Coronary artery (tissue), 2 donors: ENCODE data around the gene RIMBP3C.

ENCODE experiments used
- DNase-seq: peaks from one replicate; pipeline ENCODE4 v3.0.0-alpha.2; 2017; ENCODE audit warnings: low spot score
- H3K27ac ChIP-seq, 2 donors: fragments of 200-600 bp; sonication (generic); one replicate each; pipeline ENCODE4 v1.5.1; 2016 to 2019
- H3K4me3 ChIP-seq: fragments of 200-600 bp; sonication (generic); 2 replicates; pipeline ENCODE4 v1.5.1; 2016; ENCODE audit warnings: mild to moderate bottlenecking, moderate library complexity
- TF ChIP-seq, protein P1 (sequence below): fragments of 200-600 bp; sonication (generic); IDR thresholded peaks from one replicate; pipeline ENCODE4 v1.5.1; 2019; ENCODE audit warnings: antibody characterized with exemption

The RIMBP3C gene

GRCh38 chr22:21592422-21592821 lies 41.2 kb upstream of the RIMBP3C start:
- no peak for DNase-seq
- H3K4me3 ChIP-seq, result no peak overlapping the region
- H3K27ac ChIP-seq, result no peak overlapping the region
- TF ChIP-seq, protein P1, sequence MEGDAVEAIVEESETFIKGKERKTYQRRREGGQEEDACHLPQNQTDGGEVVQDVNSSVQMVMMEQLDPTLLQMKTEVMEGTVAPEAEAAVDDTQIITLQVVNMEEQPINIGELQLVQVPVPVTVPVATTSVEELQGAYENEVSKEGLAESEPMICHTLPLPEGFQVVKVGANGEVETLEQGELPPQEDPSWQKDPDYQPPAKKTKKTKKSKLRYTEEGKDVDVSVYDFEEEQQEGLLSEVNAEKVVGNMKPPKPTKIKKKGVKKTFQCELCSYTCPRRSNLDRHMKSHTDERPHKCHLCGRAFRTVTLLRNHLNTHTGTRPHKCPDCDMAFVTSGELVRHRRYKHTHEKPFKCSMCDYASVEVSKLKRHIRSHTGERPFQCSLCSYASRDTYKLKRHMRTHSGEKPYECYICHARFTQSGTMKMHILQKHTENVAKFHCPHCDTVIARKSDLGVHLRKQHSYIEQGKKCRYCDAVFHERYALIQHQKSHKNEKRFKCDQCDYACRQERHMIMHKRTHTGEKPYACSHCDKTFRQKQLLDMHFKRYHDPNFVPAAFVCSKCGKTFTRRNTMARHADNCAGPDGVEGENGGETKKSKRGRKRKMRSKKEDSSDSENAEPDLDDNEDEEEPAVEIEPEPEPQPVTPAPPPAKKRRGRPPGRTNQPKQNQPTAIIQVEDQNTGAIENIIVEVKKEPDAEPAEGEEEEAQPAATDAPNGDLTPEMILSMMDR, result no peak

DNA sequence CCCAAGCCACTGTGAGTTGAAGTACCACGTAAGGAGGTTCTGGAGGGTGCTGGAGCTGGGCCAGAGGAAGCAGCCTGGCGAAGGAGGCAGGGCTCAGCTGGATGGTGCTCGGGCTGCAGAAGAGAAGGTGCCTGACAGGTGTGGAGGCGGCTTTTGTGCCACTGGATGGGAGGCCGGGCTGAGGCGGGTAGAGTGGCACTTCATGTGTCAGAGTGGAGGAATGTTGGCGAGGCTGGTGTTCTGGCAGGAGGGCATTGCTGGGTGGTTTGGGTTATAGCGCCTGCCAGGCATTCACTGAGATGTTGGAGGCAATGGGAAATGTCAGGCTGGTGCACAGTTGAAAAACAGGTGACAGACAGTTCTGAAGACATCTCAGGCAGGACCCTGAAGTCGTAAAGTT lies 40.4 kb upstream of the RIMBP3C start:
- TF ChIP-seq, protein P1, result no peak
- peak overlapping the region in 1 of 2 donors; percentile 25 for H3K27ac ChIP-seq
- no peak overlapping the region for H3K4me3 ChIP-seq
- no peak for DNase-seq

- H3K27ac ChIP-seq, result peak overlapping the region in 1 of 2 donors; percentile 25
- DNase-seq, result no peak
- H3K4me3 ChIP-seq, result no peak overlapping the region
- TF ChIP-seq, protein P1, result no peak
Observed at GRCh38 chr22:21590809-21591641, 39.8 kb upstream of the RIMBP3C start.

- Histone ChIP-seq H3K27ac (no peak overlapping the region), H3K4me3 (no peak overlapping the region)
- DNase-seq, result no peak
- TF ChIP-seq, protein P1, result no peak
Observed at GRCh38 chr22:21589396-21589795, 38.1 kb upstream of the RIMBP3C start.

- TF ChIP-seq, protein P1, result no peak
- Histone ChIP-seq H3K27ac (no peak overlapping the region), H3K4me3 (no peak overlapping the region)
- no peak for DNase-seq
Observed at GRCh38 chr22:21587803-21588611, 36.7 kb upstream of the RIMBP3C start.

GRCh38 chr22:21585389-21585788 lies 34.1 kb upstream of the RIMBP3C start:
- H3K4me3 ChIP-seq, result no peak overlapping the region
- H3K27ac ChIP-seq, result no peak overlapping the region
- DNase-seq, result no peak
- TF ChIP-seq, protein P1, result no peak
